GM21381 (cell line): Measurements from ENCODE around the gene ARHGEF39.
A peak's percentile ranks its signal among the peaks of the same experiment; 100 is the strongest.
"Not testable (repeated sequence)": the region's sequence is repeated elsewhere in the genome, so short reads cannot be mapped to it uniquely, and the experiment has no call there.

Source experiments
- ATAC-seq: cut with Tn5 transposase; IDR thresholded peaks from one replicate; pipeline ENCODE4 v1.9.1; 2021; ENCODE audit warnings: mild to moderate bottlenecking, moderate library complexity; ENCODE audit not compliant: unreplicated experiment

Gene ARHGEF39

GRCh38 chr9:35653611-35654010 is 11.4 kb downstream of the ARHGEF39 start:
- no peak for ATAC-seq

GRCh38 chr9:35652829-35653209 is 12.2 kb downstream of the ARHGEF39 start:
- no peak for ATAC-seq

GRCh38 chr9:35651956-35652828 is 12.8 kb downstream of the ARHGEF39 start:
- ATAC-seq: no peak

GRCh38 chr9:35650341-35651158 is 14.4 kb downstream of the ARHGEF39 start, which contains the start of gene SIT1:
SIT1 (minus strand) TSS chr9:35650931; CDS start chr9:35650853, 78 bp downstream.
- no peak for ATAC-seq

GRCh38 chr9:35649431-35650340 is 15.3 kb downstream of the ARHGEF39 start:
- ATAC-seq: no peak

GRCh38 chr9:35646533-35647265 is 18.3 kb downstream of the ARHGEF39 start:
- ATAC-seq: peak; percentile 90

GRCh38 chr9:35646153-35646532 is 18.9 kb downstream of the ARHGEF39 start:
- no peak for ATAC-seq

GRCh38 chr9:35645736-35646135 is 19.3 kb downstream of the ARHGEF39 start:
- ATAC-seq: not testable (repeated sequence)

- ATAC-seq: no peak
Measured at GRCh38 chr9:35643046-35643445, 21.9 kb downstream of the ARHGEF39 start.

- not testable (repeated sequence) for ATAC-seq
Measured at GRCh38 chr9:35641478-35641877, 23.5 kb downstream of the ARHGEF39 start.

GRCh38 chr9:35640431-35640830 is 24.6 kb downstream of the ARHGEF39 start:
- ATAC-seq: not testable (repeated sequence)

- ATAC-seq: no peak
Measured at GRCh38 chr9:35639631-35640030, 25.4 kb downstream of the ARHGEF39 start.

- ATAC-seq: not testable (repeated sequence)
Measured at GRCh38 chr9:35639225-35639624, 25.8 kb downstream of the ARHGEF39 start.

GRCh38 chr9:35638751-35639150 is 26.2 kb downstream of the ARHGEF39 start:
- ATAC-seq: not testable (repeated sequence)

GRCh38 chr9:35637427-35637955 is 27.5 kb downstream of the ARHGEF39 start:
- not testable (repeated sequence) for ATAC-seq

- ATAC-seq: not testable (repeated sequence)
Measured at GRCh38 chr9:35636877-35637246, 28.1 kb downstream of the ARHGEF39 start.

- ATAC-seq: no peak
Measured at GRCh38 chr9:35636135-35636876, 28.7 kb downstream of the ARHGEF39 start.

GRCh38 chr9:35635730-35636129 is 29.3 kb downstream of the ARHGEF39 start:
- ATAC-seq: no peak

GRCh38 chr9:35629597-35629996 is 35.4 kb downstream of the ARHGEF39 start:
- ATAC-seq: no peak
